ENCODE results near the gene ADGRG1. TPM values are rescaled to one million over a fixed set of nuclear protein-coding genes. Genes with fewer than 3 reads are reported as not detected.

Gene ADGRG1
- total RNA-seq, 3 donors from 2014 or later (not counting 1 experiment from before 2014, with no cell fraction given): 830 to 949 (median 858) TPM

GRCh38 chr16:57651344-57652333 lies 23.2 kb downstream of the ADGRG1 start:
- DNase-seq: peak in 1 of 2 donors; percentile 55
- H3K27ac Mint-ChIP-seq: peak overlapping the region; percentile 93 to 96
- peak overlapping the region; percentile 79 for H3K4me3 Mint-ChIP-seq
- H3K36me3 Mint-ChIP-seq: peaks cover 11% of the 10 kb centered on the region
- H3K4me3 ChIP-seq (ENCODE audit: low read length): no peak overlapping the region
- H3K4me1 ChIP-seq (ENCODE audit: control insufficient read depth, insufficient read depth, low read length): peaks cover 98% of the 10 kb centered on the region
- no peaks in the 10 kb centered on the region for H3K9me3 Mint-ChIP-seq
- peaks cover 63% of the 10 kb centered on the region for H3K36me3 ChIP-seq (ENCODE audit: control insufficient read depth, insufficient read depth, low read length)
- TF ChIP-seq, protein P1, sequence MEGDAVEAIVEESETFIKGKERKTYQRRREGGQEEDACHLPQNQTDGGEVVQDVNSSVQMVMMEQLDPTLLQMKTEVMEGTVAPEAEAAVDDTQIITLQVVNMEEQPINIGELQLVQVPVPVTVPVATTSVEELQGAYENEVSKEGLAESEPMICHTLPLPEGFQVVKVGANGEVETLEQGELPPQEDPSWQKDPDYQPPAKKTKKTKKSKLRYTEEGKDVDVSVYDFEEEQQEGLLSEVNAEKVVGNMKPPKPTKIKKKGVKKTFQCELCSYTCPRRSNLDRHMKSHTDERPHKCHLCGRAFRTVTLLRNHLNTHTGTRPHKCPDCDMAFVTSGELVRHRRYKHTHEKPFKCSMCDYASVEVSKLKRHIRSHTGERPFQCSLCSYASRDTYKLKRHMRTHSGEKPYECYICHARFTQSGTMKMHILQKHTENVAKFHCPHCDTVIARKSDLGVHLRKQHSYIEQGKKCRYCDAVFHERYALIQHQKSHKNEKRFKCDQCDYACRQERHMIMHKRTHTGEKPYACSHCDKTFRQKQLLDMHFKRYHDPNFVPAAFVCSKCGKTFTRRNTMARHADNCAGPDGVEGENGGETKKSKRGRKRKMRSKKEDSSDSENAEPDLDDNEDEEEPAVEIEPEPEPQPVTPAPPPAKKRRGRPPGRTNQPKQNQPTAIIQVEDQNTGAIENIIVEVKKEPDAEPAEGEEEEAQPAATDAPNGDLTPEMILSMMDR (IDR thresholded peaks at IDR 0.05): no peak
- no peaks in the 10 kb centered on the region for H3K27me3 ChIP-seq (ENCODE audit: control insufficient read depth, insufficient read depth, low read length)
- no peaks in the 10 kb centered on the region for H3K27me3 Mint-ChIP-seq (ENCODE audit: low read depth in 2 of 2)
- 73% methylated on average over 10 of the region's 10 CpGs for WGBS (ENCODE audit: insufficient coverage)
- H3K4me1 Mint-ChIP-seq: peaks cover 76 to 85% of the 10 kb centered on the region in 2 donors
- intact Hi-C loops (cut with micrococcal nuclease): no loop called here
- ATAC-seq: peak in 1 of 3 donors; percentile 19
- peak overlapping the region; percentile 39 for H3K27ac ChIP-seq (ENCODE audit: low read length)
- no peaks in the 10 kb centered on the region for H3K9me3 ChIP-seq (ENCODE audit: control insufficient read depth, insufficient read depth, low read length)

DNA sequence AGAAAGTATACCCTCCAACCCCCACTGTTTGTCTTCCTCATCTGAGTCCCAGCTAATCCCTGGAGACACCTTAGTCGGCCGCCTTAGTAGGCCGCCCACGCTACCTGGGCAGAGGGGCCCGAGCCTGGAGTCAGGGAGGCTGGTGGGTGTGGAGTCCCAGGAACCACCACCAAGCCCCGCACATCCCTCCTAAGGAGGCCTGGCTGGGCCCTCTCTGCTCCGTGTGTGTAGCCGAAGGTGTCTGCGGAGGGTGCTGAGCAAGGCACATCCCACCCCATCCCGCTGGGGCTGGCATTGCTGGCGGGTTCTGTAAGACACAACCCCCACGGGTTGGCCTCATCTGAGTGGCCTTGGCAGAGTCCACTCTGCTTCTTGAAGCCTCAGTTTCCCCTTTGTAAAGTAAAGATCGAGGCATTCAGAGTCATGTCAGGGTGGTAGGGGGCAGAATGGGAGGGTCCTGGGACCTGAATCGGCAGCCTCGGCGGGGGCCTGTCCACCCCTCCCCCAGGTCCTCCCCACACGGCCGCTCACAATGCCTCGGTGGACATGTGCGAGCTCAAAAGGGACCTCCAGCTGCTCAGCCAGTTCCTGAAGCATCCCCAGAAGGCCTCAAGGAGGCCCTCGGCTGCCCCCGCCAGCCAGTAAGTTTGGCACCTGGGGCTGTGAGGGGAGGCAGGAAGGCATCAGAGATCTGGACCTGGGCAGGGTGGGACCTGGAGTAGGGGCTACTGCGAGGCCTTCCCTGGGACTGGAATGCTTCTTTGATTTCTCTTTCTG lies 24.5 kb downstream of the ADGRG1 start:
- H3K9me3 ChIP-seq (ENCODE audit: control insufficient read depth, insufficient read depth, low read length): no peaks in the 10 kb centered on the region
- Mint-ChIP-seq H3K4me3 (peak overlapping the region; percentile 79), H3K36me3 (peaks cover 11% of the 10 kb centered on the region), H3K27ac (peak overlapping the region; percentile 93 to 96), H3K27me3 (ENCODE audit: low read depth in 2 of 2) (no peaks in the 10 kb centered on the region), H3K9me3 (no peaks in the 10 kb centered on the region), H3K4me1 (peaks cover 70 to 83% of the 10 kb centered on the region in 2 donors)
- H3K4me3 ChIP-seq (ENCODE audit: low read length): no peak overlapping the region
- peak overlapping the region; percentile 54 for H3K27ac ChIP-seq (ENCODE audit: low read length)
- TF ChIP-seq, protein P1 (IDR thresholded peaks at IDR 0.05): no peak
- H3K27me3 ChIP-seq (ENCODE audit: control insufficient read depth, insufficient read depth, low read length): no peaks in the 10 kb centered on the region
- intact Hi-C loops (cut with micrococcal nuclease): no loop called here
- WGBS (ENCODE audit: insufficient coverage): 92% methylated on average over 22 of the region's 23 CpGs
- no peak for DNase-seq
- peaks cover 99% of the 10 kb centered on the region for H3K4me1 ChIP-seq (ENCODE audit: control insufficient read depth, insufficient read depth, low read length)
- peaks cover 74% of the 10 kb centered on the region for H3K36me3 ChIP-seq (ENCODE audit: control insufficient read depth, insufficient read depth, low read length)
- no peak for ATAC-seq

DNA sequence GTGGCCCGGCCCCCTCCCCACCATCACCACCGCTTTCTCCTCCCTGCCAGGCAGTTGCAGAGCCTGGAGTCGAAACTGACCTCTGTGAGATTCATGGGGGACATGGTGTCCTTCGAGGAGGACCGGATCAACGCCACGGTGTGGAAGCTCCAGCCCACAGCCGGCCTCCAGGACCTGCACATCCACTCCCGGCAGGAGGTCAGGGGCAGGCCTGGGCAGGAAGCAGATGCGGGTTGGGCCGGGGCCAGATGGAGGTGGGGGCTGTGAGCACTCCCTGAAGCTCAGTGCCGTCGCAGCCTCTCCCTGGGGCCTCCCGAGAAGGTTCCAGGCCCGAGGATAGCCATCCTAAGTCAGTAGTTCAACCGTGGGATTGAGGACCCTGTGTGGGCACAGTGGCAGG lies 25.5 kb downstream of the ADGRG1 start:
- peaks cover 69 to 82% of the 10 kb centered on the region in 2 donors for H3K4me1 Mint-ChIP-seq
- WGBS (ENCODE audit: insufficient coverage): 38% methylated on average over 16 of the region's 16 CpGs
- peaks cover 18% of the 10 kb centered on the region for H3K36me3 Mint-ChIP-seq
- TF ChIP-seq, protein P1 (IDR thresholded peaks at IDR 0.05): no peak
- DNase-seq (no peak), ATAC-seq (no peak)
- no peak overlapping the region for H3K4me3 ChIP-seq (ENCODE audit: low read length)
- intact Hi-C loops (cut with micrococcal nuclease): no loop called here
- H3K27ac Mint-ChIP-seq: peak overlapping the region; percentile 93 to 96
- no peaks in the 10 kb centered on the region for H3K27me3 ChIP-seq (ENCODE audit: control insufficient read depth, insufficient read depth, low read length)
- H3K4me3 Mint-ChIP-seq: peak overlapping the region; percentile 78
- peak overlapping the region; percentile 54 for H3K27ac ChIP-seq (ENCODE audit: low read length)
- H3K36me3 ChIP-seq (ENCODE audit: control insufficient read depth, insufficient read depth, low read length): peaks cover 85% of the 10 kb centered on the region
- H3K27me3 Mint-ChIP-seq (ENCODE audit: low read depth in 2 of 2): no peaks in the 10 kb centered on the region
- no peaks in the 10 kb centered on the region for H3K9me3 ChIP-seq (ENCODE audit: control insufficient read depth, insufficient read depth, low read length)
- peaks cover 98% of the 10 kb centered on the region for H3K4me1 ChIP-seq (ENCODE audit: control insufficient read depth, insufficient read depth, low read length)
- H3K9me3 Mint-ChIP-seq: no peaks in the 10 kb centered on the region
